Stimulated activated naive CD8-positive, alpha-beta T cell treated with anti-CD3 and anti-CD28 coated beads, Interleukin-15, Interleukin-2, amounts not matched to agents 100 ng/mL and 50 ng/mL, for 24 hours (primary cell): ENCODE measurements around the gene CRYZL1.

ENCODE experiments used
- H3K27ac Mint-ChIP-seq: one replicate; pipeline ENCODE4 v1.8.0; 2021; ENCODE audit warnings: mild to moderate bottlenecking, mixed read lengths
- H3K27me3 Mint-ChIP-seq: one replicate; pipeline ENCODE4 v1.8.0; 2021; ENCODE audit warnings: mixed read lengths
- H3K36me3 Mint-ChIP-seq: one replicate; pipeline ENCODE4 v1.8.0; 2021; ENCODE audit warnings: low read depth, mixed read lengths
- H3K4me1 Mint-ChIP-seq: one replicate; pipeline ENCODE4 v1.8.0; 2021; ENCODE audit warnings: low read depth, mixed read lengths
- H3K4me3 Mint-ChIP-seq: one replicate; pipeline ENCODE4 v1.8.0; 2021; ENCODE audit warnings: mild to moderate bottlenecking, mixed read lengths
- H3K9me3 Mint-ChIP-seq: one replicate; pipeline ENCODE4 v1.8.0; 2021; ENCODE audit warnings: mixed read lengths

Gene CRYZL1

DNA sequence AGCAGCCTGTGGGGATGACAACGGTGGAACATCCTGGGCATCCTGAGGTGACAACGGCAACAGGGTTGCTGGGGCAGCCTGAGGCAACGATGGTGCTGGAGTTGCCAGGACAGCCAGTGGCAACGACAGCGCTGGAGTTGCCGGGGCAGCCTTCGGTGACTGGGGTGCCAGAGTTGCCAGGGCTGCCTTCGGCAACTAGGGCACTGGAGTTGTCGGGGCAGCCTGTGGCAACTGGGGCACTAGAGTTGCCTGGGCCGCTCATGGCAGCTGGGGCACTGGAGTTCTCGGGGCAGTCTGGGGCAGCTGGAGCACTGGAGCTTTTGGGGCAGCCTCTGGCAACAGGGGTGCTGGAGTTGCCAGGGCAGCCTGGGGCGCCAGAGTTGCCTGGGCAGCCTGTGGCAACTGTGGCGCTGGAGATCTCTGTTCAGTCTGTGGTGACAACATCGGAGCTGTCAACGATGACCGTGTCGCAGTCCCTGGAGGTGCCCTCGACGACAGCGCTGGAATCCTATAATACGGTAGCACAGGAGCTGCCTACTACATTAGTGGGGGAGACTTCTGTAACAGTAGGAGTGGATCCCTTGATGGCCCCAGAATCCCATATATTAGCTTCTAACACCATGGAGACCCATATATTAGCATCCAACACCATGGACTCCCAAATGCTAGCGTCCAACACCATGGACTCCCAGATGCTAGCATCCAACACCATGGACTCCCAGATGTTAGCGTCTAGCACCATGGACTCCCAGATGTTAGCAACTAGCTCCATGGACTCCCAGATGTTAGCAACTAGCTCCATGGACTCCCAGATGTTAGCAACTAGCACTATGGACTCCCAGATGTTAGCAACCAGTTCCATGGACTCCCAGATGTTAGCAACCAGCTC is 90.5 kb downstream of the CRYZL1 start:
- Mint-ChIP-seq H3K9me3 (no peaks in the 10 kb centered on the region), H3K36me3 (peaks cover 87% of the 10 kb centered on the region), H3K4me1 (peaks cover 57% of the 10 kb centered on the region), H3K4me3 (no peak overlapping the region), H3K27ac (no peak overlapping the region), H3K27me3 (no peaks in the 10 kb centered on the region)

DNA sequence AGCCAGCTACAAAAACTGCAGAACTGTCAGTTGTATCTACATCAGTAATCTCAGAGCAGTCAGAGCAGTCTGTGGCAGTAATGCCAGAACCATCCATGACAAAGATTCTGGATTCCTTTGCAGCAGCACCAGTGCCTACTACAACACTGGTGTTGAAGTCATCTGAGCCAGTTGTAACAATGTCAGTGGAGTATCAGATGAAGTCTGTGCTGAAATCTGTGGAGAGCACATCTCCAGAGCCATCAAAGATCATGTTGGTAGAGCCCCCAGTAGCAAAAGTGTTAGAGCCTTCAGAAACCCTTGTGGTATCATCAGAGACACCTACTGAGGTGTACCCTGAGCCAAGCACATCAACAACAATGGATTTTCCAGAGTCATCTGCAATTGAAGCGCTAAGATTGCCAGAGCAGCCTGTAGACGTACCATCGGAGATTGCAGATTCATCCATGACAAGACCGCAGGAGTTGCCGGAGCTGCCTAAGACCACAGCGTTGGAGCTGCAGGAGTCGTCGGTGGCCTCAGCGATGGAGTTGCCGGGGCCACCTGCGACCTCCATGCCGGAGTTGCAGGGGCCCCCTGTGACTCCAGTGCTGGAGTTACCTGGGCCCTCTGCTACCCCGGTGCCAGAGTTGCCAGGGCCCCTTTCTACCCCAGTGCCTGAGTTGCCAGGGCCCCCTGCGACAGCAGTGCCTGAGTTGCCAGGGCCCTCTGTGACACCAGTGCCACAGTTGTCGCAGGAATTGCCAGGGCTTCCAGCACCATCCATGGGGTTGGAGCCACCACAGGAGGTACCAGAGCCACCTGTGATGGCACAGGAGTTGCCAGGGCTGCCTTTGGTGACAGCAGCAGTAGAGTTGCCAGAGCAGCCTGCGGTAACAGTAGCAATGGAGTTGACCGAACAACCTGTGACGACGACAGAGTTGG is 91.4 kb downstream of the CRYZL1 start:
- peak overlapping the region; percentile 41 for H3K27ac Mint-ChIP-seq
- H3K36me3 Mint-ChIP-seq = peaks cover 84% of the 10 kb centered on the region
- no peak overlapping the region for H3K4me3 Mint-ChIP-seq
- H3K4me1 Mint-ChIP-seq = peaks cover 57% of the 10 kb centered on the region
- H3K9me3 Mint-ChIP-seq = no peaks in the 10 kb centered on the region
- no peaks in the 10 kb centered on the region for H3K27me3 Mint-ChIP-seq

DNA sequence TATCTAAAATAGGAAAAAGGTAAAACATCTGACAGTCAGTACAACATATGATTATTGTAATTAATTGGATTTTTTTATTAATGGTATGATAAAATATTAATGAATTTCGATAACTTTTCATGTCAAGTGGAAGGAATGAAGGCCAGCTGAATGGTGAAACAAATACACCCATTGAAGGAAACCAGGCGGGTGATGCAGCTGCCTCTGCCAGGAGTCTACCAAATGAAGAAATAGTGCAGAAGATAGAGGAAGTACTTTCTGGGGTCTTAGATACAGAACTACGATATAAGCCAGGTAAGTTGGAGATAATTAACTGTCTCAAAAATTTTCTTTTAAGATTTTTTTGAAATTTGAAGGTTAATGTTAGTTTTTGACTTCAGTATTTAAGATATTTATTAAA is 95.5 kb downstream of the CRYZL1 start:
- no peaks in the 10 kb centered on the region for H3K27me3 Mint-ChIP-seq
- H3K4me1 Mint-ChIP-seq = peaks cover 48% of the 10 kb centered on the region
- H3K4me3 Mint-ChIP-seq = peak overlapping the region; percentile 97
- peak overlapping the region; percentile 72 for H3K27ac Mint-ChIP-seq
- peaks cover 76% of the 10 kb centered on the region for H3K36me3 Mint-ChIP-seq
- no peaks in the 10 kb centered on the region for H3K9me3 Mint-ChIP-seq

DNA sequence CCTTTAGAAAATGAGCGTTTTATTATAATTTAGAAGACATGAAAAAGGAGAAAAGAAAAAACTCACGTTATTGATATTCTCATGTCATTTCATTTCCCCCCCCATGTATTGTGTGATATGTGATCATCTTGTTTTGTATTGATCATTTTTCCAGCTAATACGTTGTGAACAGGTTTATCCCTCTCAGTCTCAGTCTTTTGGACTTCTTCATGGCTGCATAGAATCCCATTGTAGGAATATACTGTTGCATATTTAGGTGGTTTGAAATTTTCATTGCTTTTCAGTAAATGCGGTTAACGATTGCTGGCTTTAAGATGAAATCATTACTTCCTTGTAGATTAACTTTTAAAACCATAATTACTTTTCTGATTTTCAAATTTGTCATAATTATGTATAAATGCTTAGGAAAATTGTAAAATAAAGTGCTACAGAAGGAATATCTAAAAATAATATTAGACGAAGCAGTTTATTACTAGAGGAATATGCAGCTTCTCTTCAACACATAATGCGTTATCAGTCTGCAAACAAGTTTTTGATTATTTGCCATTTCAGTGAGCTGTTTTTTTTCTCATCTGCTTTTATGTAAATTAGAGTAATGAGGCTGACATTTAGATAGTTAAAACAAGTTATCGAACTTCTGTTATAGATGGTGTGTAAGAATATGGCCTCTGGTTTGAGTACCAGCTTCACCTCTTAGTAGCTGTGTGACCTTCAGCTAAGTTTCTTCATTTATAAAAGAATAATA is 96.9 kb downstream of the CRYZL1 start:
- Mint-ChIP-seq H3K36me3 (peaks cover 77% of the 10 kb centered on the region), H3K4me1 (peaks cover 56% of the 10 kb centered on the region), H3K27me3 (no peaks in the 10 kb centered on the region), H3K4me3 (peak overlapping the region; percentile 97), H3K9me3 (no peaks in the 10 kb centered on the region), H3K27ac (peak overlapping the region; percentile 99)

DNA sequence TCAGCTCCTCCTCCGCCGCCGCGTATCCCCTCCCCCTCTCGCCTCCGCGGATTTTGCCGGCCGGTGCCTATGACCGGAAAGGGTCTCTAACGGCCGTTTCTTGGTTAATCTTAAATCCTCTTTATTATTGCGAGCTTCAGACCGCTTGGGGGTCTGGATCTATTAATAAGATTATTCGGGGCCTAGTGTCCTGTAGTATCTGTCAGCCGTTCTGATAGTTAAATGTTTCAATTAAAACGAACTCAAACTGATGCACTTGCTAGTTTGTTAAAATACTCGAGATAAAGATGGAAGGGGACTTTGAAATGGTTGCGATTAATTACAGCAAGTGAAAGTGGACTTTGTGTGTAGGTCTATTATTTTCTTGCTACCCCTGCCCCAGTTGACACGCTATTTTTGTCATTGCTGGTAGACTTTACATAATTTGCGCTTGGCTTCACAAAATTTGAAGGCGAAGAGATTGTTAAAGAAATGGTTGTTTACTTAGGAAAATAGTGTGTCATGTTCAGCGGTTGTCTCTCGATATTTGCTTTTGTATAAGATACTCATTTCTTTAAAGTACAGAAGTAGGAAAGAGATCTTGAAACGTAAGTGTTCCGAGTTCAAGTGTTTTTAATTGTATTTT is 97.9 kb downstream of the CRYZL1 start:
- H3K36me3 Mint-ChIP-seq = peaks cover 72% of the 10 kb centered on the region
- H3K27me3 Mint-ChIP-seq = no peaks in the 10 kb centered on the region
- H3K9me3 Mint-ChIP-seq = no peaks in the 10 kb centered on the region
- H3K4me3 Mint-ChIP-seq = peak overlapping the region; percentile 97
- H3K27ac Mint-ChIP-seq = peak overlapping the region; percentile 99
- peaks cover 55% of the 10 kb centered on the region for H3K4me1 Mint-ChIP-seq

DNA sequence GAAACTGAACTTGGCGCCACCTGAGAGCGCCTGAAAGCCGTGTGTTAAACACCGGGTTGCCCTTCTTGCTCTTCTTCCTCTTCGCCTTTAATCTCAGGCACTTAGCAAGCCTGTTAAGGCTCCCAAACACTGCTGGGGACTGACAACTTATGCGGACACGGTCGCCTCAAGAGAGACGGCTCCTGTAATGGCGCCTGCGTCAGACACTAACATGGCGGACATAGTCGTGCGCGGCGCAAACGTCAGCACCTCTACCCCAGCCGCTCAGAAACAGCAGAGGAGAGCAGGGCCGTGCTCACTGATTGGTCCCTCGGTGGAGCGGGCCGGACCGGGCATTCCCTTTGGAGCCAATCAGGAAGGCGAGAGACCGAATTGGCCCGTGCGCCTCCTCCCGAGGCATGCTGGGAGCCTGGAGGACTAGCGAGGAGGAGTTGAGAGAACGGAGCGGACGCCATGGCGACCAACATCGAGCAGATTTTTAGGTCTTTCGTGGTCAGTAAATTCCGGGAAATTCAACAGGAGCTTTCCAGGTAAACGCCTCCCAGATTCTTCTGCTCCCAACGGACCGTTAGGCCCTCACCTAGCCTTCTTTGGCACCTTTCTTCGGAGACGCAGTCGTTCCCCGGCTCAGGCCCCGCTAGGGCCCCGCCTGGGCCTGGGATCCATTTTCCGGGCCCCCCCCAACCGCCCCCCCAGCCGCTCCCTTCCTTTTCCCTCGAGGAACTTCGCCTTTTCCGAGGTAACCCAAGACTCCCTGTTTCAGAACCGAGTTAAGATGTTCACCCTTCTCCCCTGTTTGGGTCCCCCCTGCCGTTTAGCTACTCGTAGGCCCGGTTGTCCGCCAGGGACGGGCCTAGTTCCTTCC is 98.7 kb downstream of the CRYZL1 start, which contains the start of gene SON:
TSS of gene SON (plus strand) at position 399 of the 865 bp plus-strand sequence. CDS start at position 454, 55 bp downstream.
- peak within 1 kb of the TSS; percentile 97 for H3K4me3 Mint-ChIP-seq
- peak within 1 kb of the TSS; percentile 99 for H3K27ac Mint-ChIP-seq
- peaks cover 50% of the 10 kb centered on the region for H3K4me1 Mint-ChIP-seq
- H3K36me3 Mint-ChIP-seq = peaks cover 71% of the 10 kb centered on the region
- no peaks in the 10 kb centered on the region for H3K9me3 Mint-ChIP-seq
- H3K27me3 Mint-ChIP-seq = no peaks in the 10 kb centered on the region

DNA sequence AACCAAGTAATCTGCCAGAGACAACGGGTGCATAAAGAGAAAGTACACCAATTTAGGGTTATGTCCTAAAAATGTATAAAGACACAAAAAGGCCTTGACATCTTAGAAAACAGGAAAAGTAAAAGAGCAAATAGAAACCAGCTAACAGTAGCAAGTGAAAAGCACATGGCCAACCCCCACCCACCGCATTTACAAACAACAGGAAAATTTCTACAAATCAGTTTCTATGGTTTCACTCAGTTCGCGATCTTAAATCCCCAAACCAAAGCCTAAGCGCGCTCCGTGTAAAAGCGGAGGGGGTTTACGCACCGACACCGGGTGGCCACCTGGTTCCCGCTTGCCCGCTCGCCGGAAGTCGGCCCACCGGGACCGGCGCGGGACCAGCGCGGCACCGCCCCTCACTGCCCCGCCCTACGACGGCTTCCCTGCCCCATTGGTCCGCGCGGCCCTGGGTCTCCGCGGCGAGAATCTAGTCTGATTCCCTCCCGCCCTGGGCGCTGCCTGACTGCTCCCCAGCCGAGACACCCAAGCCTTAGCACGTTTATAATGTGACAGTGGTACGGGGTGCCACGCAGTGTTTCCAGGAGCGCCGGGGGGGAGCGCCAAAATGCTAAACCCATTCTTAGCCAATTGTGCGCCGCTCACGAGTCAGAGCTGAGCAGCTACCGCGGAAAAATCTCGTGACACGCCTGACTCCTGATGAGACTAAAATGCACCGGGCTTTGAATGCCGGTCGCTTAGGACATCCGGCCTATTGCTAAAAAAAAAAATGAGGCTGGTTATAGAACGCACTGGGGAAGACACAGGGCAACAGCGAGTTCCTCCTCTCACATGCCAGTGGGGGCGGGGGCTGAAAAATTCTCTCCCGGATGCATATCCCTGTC is 99.5 kb downstream of the CRYZL1 start, which contains the start of gene GART:
TSS of gene GART (minus strand) at position 362 of the 884 bp plus-strand sequence. CDS start 2,802 bp downstream, outside the sequence.
- Mint-ChIP-seq H3K27ac (peak within 1 kb of the TSS; percentile 99), H3K4me3 (peak within 1 kb of the TSS; percentile 97), H3K9me3 (no peaks in the 10 kb centered on the region), H3K4me1 (peaks cover 49% of the 10 kb centered on the region), H3K27me3 (no peaks in the 10 kb centered on the region), H3K36me3 (peaks cover 74% of the 10 kb centered on the region)

DNA sequence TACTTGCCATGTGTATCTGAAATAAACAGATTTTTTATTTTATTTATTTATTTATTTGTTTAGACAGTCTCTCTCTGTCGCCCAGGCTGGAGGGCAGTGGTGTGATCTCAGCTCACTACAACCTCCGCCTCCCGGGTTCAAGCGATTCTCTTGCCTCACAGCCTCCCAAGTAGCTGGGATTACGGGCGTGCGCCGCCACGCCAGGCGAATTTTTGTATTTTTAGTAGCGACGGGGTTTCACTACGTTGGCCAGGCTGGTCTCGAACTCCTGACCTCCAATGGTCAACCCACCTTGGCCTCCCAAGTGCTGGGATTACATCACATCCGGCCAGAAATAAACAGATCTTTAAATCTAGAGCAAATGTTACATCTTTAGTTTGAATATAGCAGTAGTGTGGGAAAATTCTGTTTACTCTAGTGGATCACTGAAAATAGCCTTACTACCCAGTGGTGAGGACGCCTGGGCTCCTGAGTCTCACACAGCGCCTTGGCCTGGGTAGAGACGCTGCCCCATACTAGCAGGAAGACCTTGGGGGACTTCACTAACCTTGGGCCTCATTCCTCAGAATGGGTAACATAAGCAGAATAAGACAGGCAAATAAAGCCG is 100.3 kb downstream of the CRYZL1 start:
- Mint-ChIP-seq H3K9me3 (no peaks in the 10 kb centered on the region), H3K4me1 (peaks cover 48% of the 10 kb centered on the region), H3K27me3 (no peaks in the 10 kb centered on the region), H3K36me3 (peaks cover 75% of the 10 kb centered on the region), H3K4me3 (peak overlapping the region; percentile 97), H3K27ac (peak overlapping the region; percentile 99)

DNA sequence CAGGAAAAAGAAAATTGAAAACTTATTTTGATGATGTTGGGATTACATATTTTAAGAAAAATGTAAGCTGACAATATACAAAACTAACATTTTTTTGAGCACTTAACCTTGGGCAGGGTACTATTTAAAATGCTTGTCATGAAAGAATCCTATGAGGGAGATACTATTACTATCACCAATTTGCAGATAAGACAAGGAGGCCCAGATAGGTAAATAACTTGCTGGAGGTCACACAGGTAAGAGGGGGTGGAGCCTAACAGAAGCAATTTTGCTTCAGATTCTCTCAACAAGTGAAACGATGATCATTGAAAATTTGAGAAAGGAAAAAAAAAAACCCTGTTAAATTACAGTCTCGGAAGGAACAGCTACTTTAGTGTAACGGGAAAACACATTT is 100.8 kb downstream of the CRYZL1 start:
- Mint-ChIP-seq H3K9me3 (no peaks in the 10 kb centered on the region), H3K36me3 (peaks cover 70% of the 10 kb centered on the region), H3K27me3 (no peaks in the 10 kb centered on the region), H3K27ac (peak overlapping the region; percentile 99), H3K4me3 (peak overlapping the region; percentile 97), H3K4me1 (peaks cover 43% of the 10 kb centered on the region)

DNA sequence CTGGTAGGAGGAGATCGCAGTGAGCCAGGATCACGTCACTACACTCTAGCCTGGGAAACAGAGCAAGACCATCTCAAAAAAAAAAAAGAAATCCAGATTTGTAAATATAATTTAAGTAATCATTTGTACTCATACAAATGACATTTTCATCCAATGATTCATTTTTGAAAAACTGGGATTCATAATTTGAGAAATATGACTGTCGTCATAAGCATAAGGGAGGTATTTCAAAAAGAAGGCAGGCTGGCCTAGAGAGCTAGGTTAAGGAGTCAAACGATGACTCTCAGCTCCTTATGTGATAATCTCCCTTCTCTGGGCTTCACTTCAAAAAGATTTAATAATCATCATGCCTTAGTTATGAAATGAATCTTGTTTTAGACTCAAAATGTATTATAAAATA is 101.9 kb downstream of the CRYZL1 start:
- Mint-ChIP-seq H3K4me1 (peaks cover 33% of the 10 kb centered on the region), H3K9me3 (no peaks in the 10 kb centered on the region), H3K36me3 (peaks cover 76% of the 10 kb centered on the region), H3K27me3 (no peaks in the 10 kb centered on the region), H3K27ac (peak overlapping the region; percentile 40), H3K4me3 (peak overlapping the region; percentile 31)
